ENCODE measurements around the gene EMP3.

- TF ChIP-seq EZH2 (IDR thresholded peaks at IDR 0.05; ENCODE audit: borderline replicate concordance, low read length) = no peak
- no peak for TF ChIP-seq CTCF (conservative IDR thresholded peaks at IDR 0.05 in 1 of 2, IDR thresholded peaks at IDR 0.05 in 1 of 2; ENCODE audit: extremely low read depth in 1 of 2, insufficient read depth in 1 of 2, low read depth in 1 of 2, low read length in 2 of 2)
Observed at GRCh38 chr19:48332351-48332661, 7.0 kb downstream of the EMP3 start.

All from mammary epithelial cell (primary cell).